Fibroblast of the aortic adventitia (primary cell): ENCODE data around the gene DPT. TPM values are rescaled to one million over a fixed set of nuclear protein-coding genes. Genes with fewer than 3 reads are reported as not detected.

ENCODE experiments used
- DNase-seq: peaks from one replicate; pipeline ENCODE4 v3.0.0-alpha.2; 2010; ENCODE audit warnings: low read depth
- H3K4me3 ChIP-seq: 2 replicates; pipeline ENCODE4 v1.5.1; 2011; ENCODE audit warnings: low read depth, mild to moderate bottlenecking, control low read depth, low read length, moderate library complexity
- total RNA-seq: library from RNA; depleted of rRNA; stranded (reverse); fragments of >200 nt; gene quantifications from 2 replicates; pipeline ENCODE4 v1.2.3, GENCODE V29; 2012; ENCODE audit warnings: low replicate concordance
- TF ChIP-seq, protein P1 (sequence below): IDR thresholded peaks from 2 replicates; pipeline ENCODE4 v1.5.1; 2011; ENCODE audit warnings: mild to moderate bottlenecking, low read length, control low read depth, inconsistent platforms; ENCODE audit not compliant: insufficient read depth

Gene DPT
- total RNA-seq, 1 donor: 8.8 TPM

DNA sequence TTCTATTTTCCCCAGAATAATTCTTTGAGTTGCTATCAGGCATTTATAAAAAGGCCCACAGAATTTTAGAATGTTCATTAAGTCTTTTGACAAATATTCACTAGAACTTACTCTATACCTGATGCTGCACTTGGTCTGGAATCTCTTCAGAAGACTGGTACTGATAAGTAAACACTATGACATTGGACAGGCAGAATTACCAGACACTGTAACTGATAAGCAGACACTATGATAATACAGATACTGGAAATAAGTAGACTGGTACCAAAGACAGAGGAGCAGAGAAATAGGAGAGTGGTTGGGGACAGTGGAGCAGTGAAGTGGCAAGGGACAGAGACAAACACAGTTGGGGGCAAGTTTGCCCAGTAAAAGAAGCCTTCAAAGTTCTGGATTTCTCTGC, 8.2 kb downstream of the DPT start:
- no peak for DNase-seq
- no peak overlapping the region for H3K4me3 ChIP-seq
- TF ChIP-seq, protein P1, sequence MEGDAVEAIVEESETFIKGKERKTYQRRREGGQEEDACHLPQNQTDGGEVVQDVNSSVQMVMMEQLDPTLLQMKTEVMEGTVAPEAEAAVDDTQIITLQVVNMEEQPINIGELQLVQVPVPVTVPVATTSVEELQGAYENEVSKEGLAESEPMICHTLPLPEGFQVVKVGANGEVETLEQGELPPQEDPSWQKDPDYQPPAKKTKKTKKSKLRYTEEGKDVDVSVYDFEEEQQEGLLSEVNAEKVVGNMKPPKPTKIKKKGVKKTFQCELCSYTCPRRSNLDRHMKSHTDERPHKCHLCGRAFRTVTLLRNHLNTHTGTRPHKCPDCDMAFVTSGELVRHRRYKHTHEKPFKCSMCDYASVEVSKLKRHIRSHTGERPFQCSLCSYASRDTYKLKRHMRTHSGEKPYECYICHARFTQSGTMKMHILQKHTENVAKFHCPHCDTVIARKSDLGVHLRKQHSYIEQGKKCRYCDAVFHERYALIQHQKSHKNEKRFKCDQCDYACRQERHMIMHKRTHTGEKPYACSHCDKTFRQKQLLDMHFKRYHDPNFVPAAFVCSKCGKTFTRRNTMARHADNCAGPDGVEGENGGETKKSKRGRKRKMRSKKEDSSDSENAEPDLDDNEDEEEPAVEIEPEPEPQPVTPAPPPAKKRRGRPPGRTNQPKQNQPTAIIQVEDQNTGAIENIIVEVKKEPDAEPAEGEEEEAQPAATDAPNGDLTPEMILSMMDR: no peak

DNA sequence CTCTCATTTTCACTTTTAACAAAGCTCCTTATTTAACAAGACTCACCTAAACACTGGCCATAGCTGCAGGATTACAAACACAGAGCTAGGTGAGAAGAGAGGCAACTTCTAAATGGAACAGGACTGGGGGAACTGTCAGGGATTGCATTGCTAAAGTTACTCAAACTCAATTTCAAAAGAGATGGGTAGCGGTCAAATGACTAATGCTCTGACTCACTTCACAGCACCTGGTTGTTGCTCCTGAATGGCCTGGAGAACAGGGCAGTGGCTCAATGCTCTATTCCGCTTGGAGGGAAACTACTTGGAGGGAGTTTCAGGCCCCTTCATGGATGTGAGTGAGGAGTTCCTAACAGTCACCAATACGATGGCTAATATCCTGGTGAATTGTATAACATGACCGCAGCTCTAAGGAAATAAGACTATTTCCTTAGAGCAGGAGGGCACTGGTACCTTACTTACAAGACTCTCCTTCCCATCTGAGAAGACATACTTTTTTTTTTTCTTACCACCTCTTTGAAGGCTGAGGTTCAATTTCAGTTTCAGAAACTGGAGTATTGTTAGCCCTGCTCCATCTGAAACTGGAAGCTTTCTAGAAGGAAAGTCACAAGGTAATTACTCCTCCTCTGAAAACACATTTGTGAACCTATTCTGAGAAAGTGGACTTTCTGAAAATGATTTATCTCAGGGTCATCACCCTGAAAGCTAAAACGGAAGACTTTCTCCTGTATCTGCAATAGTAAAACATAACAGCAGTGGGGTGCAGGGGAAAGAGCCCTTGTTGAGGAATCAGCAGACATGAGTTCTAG, 9.5 kb downstream of the DPT start:
- no peak for DNase-seq
- H3K4me3 ChIP-seq: no peak overlapping the region
- TF ChIP-seq, protein P1: no peak

DNA sequence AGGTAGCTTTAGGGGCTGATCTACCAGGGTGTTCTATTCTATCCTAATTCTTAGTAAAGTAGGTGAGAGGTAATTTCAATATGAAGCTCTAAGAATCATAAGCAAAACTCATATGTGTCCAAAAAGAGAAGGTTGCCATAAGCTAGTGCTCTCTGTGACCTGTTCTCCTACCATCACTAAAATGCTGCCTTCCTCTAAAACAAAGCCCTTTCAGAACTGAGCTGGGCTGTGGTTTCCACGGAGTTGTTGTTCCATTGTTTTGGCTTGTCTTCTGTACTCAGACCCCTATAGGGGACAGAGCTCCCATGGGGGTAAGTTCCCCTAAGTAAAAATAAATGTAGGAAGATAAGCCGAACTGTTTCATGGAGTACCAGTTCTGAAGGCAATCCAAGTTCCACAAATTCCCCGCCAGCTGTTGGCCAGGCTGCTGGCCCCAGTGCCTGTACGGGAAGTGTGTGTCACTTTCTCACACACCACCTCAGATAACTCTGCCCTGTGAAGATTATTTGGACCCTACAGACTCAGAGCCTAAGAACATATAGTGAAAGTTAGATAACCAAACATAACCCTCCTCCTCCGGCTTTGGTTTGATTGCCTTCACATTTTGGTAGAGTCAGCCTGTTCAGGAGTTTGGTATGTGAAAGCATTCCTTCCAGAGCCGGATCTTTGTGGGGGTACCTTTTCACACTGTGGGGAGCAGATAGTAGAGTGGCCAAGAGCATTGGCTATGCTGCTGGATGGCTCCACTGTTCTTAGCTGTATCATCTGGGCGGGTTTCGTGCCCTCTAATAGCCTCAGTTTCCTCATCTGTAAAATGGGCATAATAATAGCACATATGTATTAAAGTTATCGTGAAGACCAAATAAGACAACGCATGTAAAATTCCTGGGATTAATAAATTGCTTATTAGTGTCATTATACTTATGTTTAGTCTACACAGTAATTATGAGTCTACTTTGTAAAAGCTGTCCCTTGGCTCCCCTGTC, 10.8 kb downstream of the DPT start:
- H3K4me3 ChIP-seq: no peak overlapping the region
- DNase-seq: peak; percentile 74
- TF ChIP-seq, protein P1: no peak

DNA sequence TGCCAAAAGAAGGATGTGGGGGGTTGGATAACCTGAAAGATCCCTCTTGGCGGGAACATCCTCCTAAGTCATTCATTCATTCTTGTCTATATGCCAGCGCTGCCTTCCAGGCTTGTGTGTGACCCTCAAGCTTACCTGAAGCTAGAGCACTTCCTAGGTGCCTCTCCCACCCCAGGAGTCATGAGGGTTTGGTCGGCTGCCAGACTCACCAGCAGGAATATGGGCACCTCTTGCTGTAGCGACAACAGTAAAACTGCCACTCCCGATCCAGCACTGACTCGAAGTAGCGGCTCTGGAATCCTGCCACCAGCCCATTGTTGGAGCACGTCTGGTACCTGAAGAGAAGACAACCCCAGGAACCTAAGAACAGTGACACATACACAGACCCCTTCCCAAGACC, 15.0 kb downstream of the DPT start:
- no peak overlapping the region for H3K4me3 ChIP-seq
- no peak for DNase-seq
- TF ChIP-seq, protein P1: no peak

DNA sequence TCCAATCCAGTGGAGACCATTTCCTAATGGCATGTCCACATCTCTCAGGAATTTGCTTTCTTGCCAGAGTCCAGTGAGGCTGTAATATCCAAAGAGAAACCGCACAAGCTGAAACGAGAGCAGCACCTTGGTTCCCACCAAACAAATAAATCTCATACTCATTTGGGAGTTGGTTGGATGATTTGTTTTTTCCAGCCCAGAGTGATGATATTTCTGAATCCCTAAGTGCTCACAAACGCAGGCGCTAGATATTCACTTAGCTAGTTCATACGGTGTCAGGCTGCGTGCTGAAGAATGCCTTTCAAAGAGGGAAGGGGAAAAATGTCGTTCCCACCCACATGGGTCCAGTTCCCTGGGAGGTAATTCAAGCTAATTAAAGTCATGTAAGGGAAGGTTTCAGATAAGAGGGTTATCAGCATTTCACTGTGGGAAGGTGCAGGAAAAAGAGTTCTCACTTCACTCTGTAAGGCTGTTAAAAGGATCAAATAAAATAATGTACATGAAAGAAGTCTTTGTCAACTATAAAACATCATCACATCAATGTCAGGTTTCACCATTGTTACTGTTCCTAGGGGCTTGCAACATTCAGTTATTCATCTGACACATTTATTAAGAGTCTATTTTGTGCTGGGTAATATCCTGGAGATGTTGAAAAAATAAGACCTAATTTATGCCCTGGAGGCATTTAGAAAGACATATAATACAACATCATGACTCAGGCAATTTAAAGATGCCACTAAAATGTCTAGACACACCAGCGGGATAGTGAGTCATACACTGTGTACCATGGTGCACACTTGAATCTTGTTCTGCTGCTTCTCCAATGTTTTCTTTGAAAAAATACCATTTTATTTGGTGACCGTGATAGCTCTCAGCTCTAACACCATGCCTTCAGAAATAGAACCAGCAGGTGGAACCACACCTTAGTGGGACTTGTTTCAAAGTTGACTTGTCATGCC, 19.3 kb downstream of the DPT start:
- peak; percentile 91 for DNase-seq
- TF ChIP-seq, protein P1: no peak
- peak overlapping the region; percentile 1 for H3K4me3 ChIP-seq
